Brain microvascular endothelial cell (primary cell): Measurements from ENCODE around the gene COL20A1.

Experiments used
- DNase-seq: peaks from one replicate; pipeline ENCODE4 v3.0.0-alpha.2; 2020
- H3K27ac ChIP-seq: fragments of 250-450 bp; sonication (Bioruptor Pico); 2 replicates; pipeline ENCODE4 v1.5.1; 2020; ENCODE audit warnings: mild to moderate bottlenecking, moderate library complexity
- H3K27me3 ChIP-seq: fragments of 250-450 bp; sonication (Bioruptor Pico); replicated peaks from 2 replicates; pipeline ENCODE4 v1.5.1; 2020; ENCODE audit warnings: mild to moderate bottlenecking
- H3K36me3 ChIP-seq: fragments of 250-450 bp; sonication (Bioruptor Pico); replicated peaks from 2 replicates; pipeline ENCODE4 v1.5.1; 2020; ENCODE audit warnings: mild to moderate bottlenecking
- H3K4me3 ChIP-seq: 2 replicates; pipeline ENCODE4 v1.5.1; 2011; ENCODE audit warnings: low read depth, mild to moderate bottlenecking, control low read depth, low read length, moderate library complexity
- in situ Hi-C: cut with HindIII; loops from 2 replicates; pipeline ENCODE4 v1.10.0; 2017; ENCODE audit warnings: low sequenced_read_pairs, low pct_ligation_motif_present
- TF ChIP-seq, protein P1 (sequence below): IDR thresholded peaks from 2 replicates; pipeline ENCODE4 v1.5.1; 2011; ENCODE audit warnings: low read depth, mild to moderate bottlenecking, moderate library complexity, low read length, control low read depth, inconsistent platforms; ENCODE audit errors: missing control alignments

Gene COL20A1

DNA sequence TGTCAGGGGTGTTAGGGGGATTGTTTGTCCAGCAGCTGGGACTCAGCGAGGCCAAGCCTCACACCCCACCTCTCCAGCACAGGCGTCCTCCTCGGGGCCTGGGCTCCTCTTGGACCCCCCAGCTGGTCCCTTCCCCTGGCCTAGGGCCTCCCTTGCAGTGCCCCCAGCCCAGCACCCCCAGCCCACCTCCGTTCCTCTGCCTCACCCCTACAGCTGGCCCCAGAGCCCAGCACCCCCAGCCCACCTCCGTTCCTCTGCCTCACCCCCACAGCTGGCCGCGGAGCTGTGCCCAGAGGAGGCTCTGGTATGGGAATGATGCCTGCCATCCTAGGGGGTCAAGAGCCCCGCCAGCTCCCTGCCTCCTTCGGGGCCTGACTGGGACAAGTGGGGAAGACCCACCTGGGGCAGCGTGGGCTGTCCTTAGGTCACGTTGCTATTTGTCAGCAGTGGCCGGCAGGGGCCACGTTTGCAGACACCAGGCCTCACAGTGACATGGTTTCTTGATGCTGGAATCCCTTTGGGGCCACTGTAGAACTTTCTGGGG lies 7.9 kb upstream of the COL20A1 start:
- no peak for DNase-seq
- Histone ChIP-seq H3K4me3 (no peak overlapping the region), H3K36me3 (peaks cover 90% of the 10 kb centered on the region), H3K27ac (no peak overlapping the region), H3K27me3 (no peaks in the 10 kb centered on the region)
- in situ Hi-C loops: no loop called here
- TF ChIP-seq, protein P1, sequence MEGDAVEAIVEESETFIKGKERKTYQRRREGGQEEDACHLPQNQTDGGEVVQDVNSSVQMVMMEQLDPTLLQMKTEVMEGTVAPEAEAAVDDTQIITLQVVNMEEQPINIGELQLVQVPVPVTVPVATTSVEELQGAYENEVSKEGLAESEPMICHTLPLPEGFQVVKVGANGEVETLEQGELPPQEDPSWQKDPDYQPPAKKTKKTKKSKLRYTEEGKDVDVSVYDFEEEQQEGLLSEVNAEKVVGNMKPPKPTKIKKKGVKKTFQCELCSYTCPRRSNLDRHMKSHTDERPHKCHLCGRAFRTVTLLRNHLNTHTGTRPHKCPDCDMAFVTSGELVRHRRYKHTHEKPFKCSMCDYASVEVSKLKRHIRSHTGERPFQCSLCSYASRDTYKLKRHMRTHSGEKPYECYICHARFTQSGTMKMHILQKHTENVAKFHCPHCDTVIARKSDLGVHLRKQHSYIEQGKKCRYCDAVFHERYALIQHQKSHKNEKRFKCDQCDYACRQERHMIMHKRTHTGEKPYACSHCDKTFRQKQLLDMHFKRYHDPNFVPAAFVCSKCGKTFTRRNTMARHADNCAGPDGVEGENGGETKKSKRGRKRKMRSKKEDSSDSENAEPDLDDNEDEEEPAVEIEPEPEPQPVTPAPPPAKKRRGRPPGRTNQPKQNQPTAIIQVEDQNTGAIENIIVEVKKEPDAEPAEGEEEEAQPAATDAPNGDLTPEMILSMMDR: no peak

DNA sequence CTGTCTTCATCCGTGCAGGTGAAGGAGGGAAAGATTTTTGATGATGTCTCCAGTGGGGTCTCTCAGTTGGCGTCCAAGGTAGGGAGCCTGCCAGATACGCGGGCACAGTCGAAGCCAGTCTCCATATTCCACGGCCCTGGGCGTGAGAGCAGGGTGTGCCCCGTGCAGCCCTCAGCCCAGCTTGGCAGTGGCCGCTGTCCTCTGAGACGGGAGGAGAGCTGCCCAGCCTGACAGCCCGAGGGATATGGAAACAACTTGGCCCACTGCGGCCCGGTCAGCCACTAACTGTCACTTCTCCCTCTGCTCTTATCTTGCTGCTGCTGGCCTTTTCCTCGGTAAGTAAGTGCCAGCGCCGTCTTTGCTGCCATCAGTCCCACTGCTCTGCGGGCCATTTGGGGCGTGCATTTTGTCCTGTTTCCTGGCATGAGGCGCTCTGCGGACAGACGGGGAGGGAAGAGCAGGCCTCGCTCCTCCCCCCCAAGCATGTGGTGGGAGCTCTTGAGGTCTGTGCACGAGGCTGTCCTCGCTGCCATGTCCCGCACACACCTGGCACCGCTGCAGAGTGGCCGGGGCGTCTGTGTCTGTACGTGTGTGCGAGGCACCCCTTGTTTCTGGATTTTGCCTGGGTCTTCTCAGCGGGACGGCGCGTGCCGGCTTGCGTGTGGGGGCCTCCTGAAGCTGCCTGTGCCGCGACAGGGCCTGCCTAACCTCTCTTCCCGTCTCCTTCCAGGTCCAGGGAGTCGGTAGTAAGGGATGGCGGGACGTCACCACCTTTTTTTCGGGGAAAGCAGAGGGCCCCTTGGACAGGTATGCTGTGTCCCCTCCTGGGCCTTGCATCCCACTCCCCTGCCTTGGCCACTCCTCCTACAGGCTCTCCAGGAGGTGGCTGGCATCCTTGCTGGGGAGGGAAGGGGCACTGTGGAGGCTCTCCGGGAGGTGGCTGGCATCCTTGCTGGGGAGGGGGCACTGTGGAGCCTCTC lies 7.1 kb upstream of the COL20A1 start:
- Histone ChIP-seq H3K4me3 (no peak overlapping the region), H3K27me3 (no peaks in the 10 kb centered on the region), H3K36me3 (peaks cover 83% of the 10 kb centered on the region), H3K27ac (no peak overlapping the region)
- in situ Hi-C loops: no loop called here
- TF ChIP-seq, protein P1: no peak
- DNase-seq: no peak

DNA sequence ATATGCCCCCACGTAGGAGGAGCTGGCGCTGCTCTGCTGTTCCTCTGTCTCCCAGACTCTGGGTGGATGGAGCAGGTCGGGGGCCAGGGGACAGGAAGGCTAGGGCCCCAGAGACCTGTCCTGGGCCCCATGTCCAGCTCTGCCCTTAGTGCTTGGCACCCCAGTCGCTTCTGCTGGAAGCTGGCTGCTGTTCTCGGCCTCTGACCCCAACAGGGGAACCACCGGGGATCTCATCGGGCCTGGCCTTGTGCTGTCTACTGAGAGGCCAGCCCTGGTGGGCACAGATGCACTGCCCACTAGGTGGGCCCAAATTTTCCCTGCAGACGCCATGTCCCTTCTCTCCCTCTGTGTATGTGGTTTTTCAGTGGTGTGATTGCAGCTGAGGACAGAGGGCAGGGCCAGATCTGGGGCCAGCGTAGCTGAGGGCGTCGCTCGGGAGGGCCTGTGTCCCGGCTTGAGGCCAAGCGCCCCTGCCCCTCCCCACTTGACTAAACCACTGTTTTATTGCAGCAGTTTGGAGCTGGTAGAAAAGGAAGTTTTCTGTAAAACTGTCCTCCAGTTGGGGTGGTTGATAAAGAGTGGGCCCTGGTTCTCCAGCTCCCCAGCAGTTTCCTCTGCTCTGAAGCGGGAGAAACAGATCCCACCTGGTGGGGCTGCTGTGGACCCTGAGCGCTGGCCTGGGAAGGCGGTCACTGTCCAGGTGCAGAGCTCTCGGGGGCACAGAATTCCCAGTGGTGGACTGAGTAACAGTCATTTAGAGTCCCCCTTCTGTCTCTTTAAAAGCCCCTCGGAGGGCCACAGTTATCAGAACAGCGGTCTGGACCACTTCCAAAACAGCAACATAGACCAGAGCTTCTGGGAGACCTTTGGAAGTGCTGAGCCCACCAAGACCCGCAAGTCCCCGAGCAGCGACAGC lies 5.9 kb upstream of the COL20A1 start:
- in situ Hi-C loops: no loop called here
- peaks cover 71% of the 10 kb centered on the region for H3K36me3 ChIP-seq
- H3K4me3 ChIP-seq: no peak overlapping the region
- no peak overlapping the region for H3K27ac ChIP-seq
- TF ChIP-seq, protein P1: no peak
- no peak for DNase-seq
- H3K27me3 ChIP-seq: no peaks in the 10 kb centered on the region

DNA sequence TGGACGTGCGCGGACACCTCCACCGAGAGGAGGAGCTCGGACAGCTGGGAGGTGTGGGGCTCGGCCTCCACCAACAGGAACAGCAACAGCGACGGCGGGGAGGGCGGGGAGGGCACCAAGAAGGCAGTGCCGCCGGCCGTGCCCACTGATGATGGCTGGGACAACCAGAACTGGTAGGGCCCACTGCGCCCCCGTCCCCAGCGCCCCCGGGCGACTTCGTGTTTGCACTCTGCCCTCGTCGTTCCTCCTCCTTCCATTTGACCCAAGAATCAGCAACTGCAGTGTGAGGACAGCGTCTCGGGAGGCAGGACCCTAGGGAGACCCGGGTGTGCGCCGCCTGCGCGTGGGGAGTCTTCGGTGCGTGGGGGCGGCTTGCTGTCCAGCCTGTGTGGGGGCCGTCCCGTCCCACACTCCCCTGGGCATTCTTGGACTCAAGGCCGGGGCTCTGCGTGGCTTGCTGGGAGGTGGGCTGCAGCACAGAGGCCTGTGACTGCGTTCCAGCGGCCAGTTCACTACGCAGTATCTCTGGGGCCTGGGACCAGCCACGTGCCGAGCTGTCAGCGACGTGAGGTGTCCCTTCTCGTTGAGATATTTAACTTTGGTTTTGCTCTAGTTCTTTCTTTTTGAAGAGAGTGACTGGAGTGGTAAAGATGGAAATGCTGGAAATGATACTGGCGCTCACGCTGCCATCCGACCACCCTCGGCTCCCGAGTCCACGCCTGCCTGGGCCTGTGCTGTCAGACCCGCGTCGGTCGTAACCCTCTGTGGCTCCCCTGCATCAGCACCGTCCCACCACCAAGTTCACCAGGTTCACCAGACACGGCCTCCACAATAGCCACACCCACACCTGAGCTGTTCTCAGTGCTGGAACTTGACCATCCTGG lies 5.0 kb upstream of the COL20A1 start:
- Histone ChIP-seq H3K27ac (no peak overlapping the region), H3K27me3 (no peaks in the 10 kb centered on the region), H3K4me3 (no peak overlapping the region), H3K36me3 (peaks cover 62% of the 10 kb centered on the region)
- no peak for DNase-seq
- in situ Hi-C loops: no loop called here
- TF ChIP-seq, protein P1: no peak
